Sigmoid colon (tissue), 4 donors: ENCODE measurements around the gene CHCHD1.
"Not testable (repeated sequence)": the region's sequence is repeated elsewhere in the genome, so short reads cannot be mapped to it uniquely, and the experiment has no call there.

Experiments used
- CTCF ChIP-seq, 4 experiments: fragments of 450-650 bp in 3 of 4; fragments of 200-600 bp in 1 of 4; IDR thresholded peaks; one replicate each; pipeline ENCODE4 v1.5.1; 2016 to 2019; ENCODE audit warnings: antibody characterized with exemption in 4 of 4, mild to moderate bottlenecking in 3 of 4, moderate library complexity in 2 of 4
- POLR2AphosphoS5 ChIP-seq, 4 donors: sonication (generic); formaldehyde crosslinking; IDR thresholded peaks; one replicate each; pipeline ENCODE4 v1.6.1; 2017; ENCODE audit warnings: antibody characterized with exemption in 4 of 4

- not testable (repeated sequence) for TF ChIP-seq CTCF, POLR2AphosphoS5 (IDR thresholded peaks at IDR 0.05)
These were observed 41.2 kb upstream of the CHCHD1 start for GRCh38 chr10:73740501-73741254.
